ENCODE results near the gene LRP6. TPM values are rescaled to one million over a fixed set of nuclear protein-coding genes. Genes with fewer than 3 reads are reported as not detected.
"Not testable (repeated sequence)": the region's sequence is repeated elsewhere in the genome, so short reads cannot be mapped to it uniquely, and the experiment has no call there.

Gene LRP6
- total RNA-seq, 1 experiment from 2014 or later: 44.6 TPM

- peaks cover 5% of the 10 kb centered on the region for H3K36me3 ChIP-seq (replicated peaks; ENCODE audit: control insufficient read depth, insufficient read depth, low read length)
- no peak overlapping the region for H3K4me3 ChIP-seq (ENCODE audit: insufficient read depth, low read depth, low read length)
- H3K27me3 ChIP-seq (ENCODE audit: control insufficient read depth, insufficient read depth, low read length): no peaks in the 10 kb centered on the region
- no peak for DNase-seq
Measured at GRCh38 chr12:12157424-12157823, 109.4 kb downstream of the LRP6 start.

DNA sequence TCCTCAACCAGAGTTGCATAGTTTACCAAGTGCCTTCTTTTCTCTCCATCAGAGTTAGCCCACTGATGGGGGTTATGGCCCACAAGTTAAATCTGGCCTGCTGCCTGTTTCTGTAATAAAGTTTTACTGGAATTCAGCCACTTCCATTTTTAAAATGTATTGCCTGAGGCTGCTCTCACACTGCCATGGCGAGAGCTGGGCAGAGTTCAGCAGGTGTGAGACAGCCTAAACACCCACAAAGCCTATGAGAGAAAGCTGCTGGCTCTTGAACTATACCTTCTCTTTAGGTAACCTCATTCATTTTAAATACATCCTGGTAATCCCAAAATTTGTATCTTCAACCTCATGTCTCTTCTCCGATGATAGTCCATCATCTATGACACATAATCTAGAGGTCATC lies 110.0 kb downstream of the LRP6 start:
- DNase-seq: no peak
- peaks cover 3% of the 10 kb centered on the region for H3K36me3 ChIP-seq (replicated peaks; ENCODE audit: control insufficient read depth, insufficient read depth, low read length)
- no peak overlapping the region for H3K4me3 ChIP-seq (ENCODE audit: insufficient read depth, low read depth, low read length)
- no peaks in the 10 kb centered on the region for H3K27me3 ChIP-seq (ENCODE audit: control insufficient read depth, insufficient read depth, low read length)

- Histone ChIP-seq H3K27me3 (ENCODE audit: control insufficient read depth, insufficient read depth, low read length) (no peaks in the 10 kb centered on the region), H3K4me3 (ENCODE audit: insufficient read depth, low read depth, low read length) (no peak overlapping the region), H3K36me3 (replicated peaks; ENCODE audit: control insufficient read depth, insufficient read depth, low read length) (peaks cover 3% of the 10 kb centered on the region)
- no peak for DNase-seq
Measured at GRCh38 chr12:12156116-12156515, 110.7 kb downstream of the LRP6 start.

GRCh38 chr12:12153596-12153995 lies 113.2 kb downstream of the LRP6 start:
- no peak for DNase-seq
- Histone ChIP-seq H3K36me3 (replicated peaks; ENCODE audit: control insufficient read depth, insufficient read depth, low read length) (peaks cover 8% of the 10 kb centered on the region), H3K4me3 (ENCODE audit: insufficient read depth, low read depth, low read length) (no peak overlapping the region), H3K27me3 (ENCODE audit: control insufficient read depth, insufficient read depth, low read length) (no peaks in the 10 kb centered on the region)

- no peaks in the 10 kb centered on the region for H3K27me3 ChIP-seq (ENCODE audit: control insufficient read depth, insufficient read depth, low read length)
- no peak for DNase-seq
Measured at GRCh38 chr12:12147111-12147510, 119.7 kb downstream of the LRP6 start.

DNA sequence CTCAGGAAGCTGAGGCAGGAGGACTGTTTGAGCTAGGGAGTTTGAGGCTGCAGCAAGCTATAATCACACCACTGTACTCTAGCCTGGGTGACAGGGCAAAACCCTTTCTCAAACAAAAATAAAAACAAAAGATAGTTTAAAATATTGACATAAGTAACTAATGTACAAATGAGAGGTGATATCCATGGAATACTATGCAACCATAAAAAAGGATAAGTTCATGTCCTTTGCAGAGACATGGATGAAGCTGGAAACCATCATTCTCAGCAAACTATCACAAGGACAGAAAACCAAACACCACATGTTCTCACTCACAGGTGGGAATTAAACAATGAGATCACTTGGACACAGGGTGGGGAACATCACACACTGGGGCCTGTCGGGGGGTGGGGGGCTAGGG lies 122.3 kb downstream of the LRP6 start:
- not testable (repeated sequence) for H3K36me3 ChIP-seq (replicated peaks; ENCODE audit: control insufficient read depth, insufficient read depth, low read length); H3K27me3 ChIP-seq (ENCODE audit: control insufficient read depth, insufficient read depth, low read length); H3K4me3 ChIP-seq (ENCODE audit: insufficient read depth, low read depth, low read length); DNase-seq

More at GRCh38 chr12:12147111-12147510, 119.7 kb downstream of the LRP6 start:
- no peak overlapping the region for H3K4me3 ChIP-seq (ENCODE audit: insufficient read depth, low read depth, low read length)
- H3K36me3 ChIP-seq (replicated peaks; ENCODE audit: control insufficient read depth, insufficient read depth, low read length): peaks cover 8% of the 10 kb centered on the region

GRCh38 chr12:12141000-12141399 lies 125.8 kb downstream of the LRP6 start:
- no peak for DNase-seq
- Histone ChIP-seq H3K36me3 (replicated peaks; ENCODE audit: control insufficient read depth, insufficient read depth, low read length) (peaks cover 2% of the 10 kb centered on the region; the same call in 1 of the 2 replicates), H3K4me3 (ENCODE audit: insufficient read depth, low read depth, low read length) (no peak overlapping the region), H3K27me3 (ENCODE audit: control insufficient read depth, insufficient read depth, low read length) (no peaks in the 10 kb centered on the region)

DNA sequence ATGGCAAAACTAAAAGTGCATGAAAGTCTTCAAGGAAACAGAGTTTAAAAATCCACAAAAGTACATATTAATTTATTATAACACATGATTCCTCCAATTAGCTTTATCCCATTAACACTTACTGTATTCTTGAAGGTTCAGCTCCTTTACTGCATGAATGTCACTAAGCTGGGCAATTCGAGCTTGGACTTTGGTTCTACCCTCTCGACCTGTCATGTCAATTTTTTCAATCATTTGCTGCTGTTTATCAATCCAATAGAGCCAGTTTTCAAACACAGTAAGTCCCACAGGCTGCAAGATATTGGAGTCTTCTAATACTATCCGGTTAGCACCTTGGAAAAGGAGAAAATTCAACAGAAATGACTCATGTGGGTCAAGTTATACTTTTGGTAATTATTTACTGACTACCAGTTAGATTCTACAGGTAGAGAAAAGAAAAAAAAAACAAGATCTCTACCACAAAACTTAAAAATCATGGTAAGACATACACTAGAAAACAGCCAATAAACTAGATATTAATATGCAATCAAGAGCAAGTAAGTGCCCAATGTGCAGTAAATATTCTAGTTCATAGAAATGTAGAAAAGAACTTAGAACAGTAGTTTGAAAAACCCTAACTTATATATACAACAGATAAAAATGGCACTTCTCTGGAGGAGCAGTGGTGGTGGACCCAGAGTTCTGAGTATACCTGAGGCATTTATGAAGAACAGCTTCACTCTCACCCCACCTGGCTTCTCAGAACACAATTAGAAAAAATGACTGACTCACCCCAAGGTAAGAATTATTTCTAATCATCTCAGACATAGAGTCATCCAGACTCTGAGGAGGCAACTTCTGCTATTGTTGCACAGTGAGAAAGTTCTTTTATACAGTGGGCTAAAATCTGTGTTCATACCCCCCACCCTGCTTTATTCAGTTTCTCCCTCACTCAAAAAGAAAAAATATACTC lies 128.4 kb downstream of the LRP6 start:
- Histone ChIP-seq H3K36me3 (replicated peaks; ENCODE audit: control insufficient read depth, insufficient read depth, low read length) (peaks cover 2% of the 10 kb centered on the region; the same call in 1 of the 2 replicates), H3K4me3 (ENCODE audit: insufficient read depth, low read depth, low read length) (no peak overlapping the region), H3K27me3 (ENCODE audit: control insufficient read depth, insufficient read depth, low read length) (no peaks in the 10 kb centered on the region)
- DNase-seq: no peak

DNA sequence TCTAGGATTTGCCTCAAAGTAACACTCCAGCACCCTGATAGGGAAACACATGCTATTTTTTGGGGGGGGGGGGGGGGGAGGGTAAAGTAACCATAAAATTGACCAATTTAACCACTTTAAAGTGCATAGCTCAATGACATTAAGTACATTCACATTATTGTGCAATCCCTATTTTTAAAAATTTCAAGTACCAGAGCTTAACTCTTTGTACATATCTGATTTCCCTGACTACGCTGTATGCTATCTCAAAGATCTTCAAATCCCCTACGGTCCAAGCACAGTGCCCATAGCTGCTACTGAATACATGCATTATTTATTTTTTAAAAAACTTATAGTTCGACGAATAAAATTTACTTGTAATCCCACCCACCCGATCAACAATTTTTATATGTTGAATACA lies 133.1 kb downstream of the LRP6 start:
- H3K4me3 ChIP-seq (ENCODE audit: insufficient read depth, low read depth, low read length): no peak overlapping the region
- DNase-seq: no peak
- H3K36me3 ChIP-seq (replicated peaks; ENCODE audit: control insufficient read depth, insufficient read depth, low read length): peaks cover 3% of the 10 kb centered on the region
- H3K27me3 ChIP-seq (ENCODE audit: control insufficient read depth, insufficient read depth, low read length): no peaks in the 10 kb centered on the region

GRCh38 chr12:12133259-12133658 lies 133.6 kb downstream of the LRP6 start:
- peaks cover 3% of the 10 kb centered on the region for H3K36me3 ChIP-seq (replicated peaks; ENCODE audit: control insufficient read depth, insufficient read depth, low read length)
- DNase-seq: no peak
- H3K27me3 ChIP-seq (ENCODE audit: control insufficient read depth, insufficient read depth, low read length): no peaks in the 10 kb centered on the region
- H3K4me3 ChIP-seq (ENCODE audit: insufficient read depth, low read depth, low read length): no peak overlapping the region

- Histone ChIP-seq H3K27me3 (ENCODE audit: control insufficient read depth, insufficient read depth, low read length) (no peaks in the 10 kb centered on the region), H3K36me3 (replicated peaks; ENCODE audit: control insufficient read depth, insufficient read depth, low read length) (peaks cover 6% of the 10 kb centered on the region), H3K4me3 (ENCODE audit: insufficient read depth, low read depth, low read length) (no peak overlapping the region)
- DNase-seq: no peak
Measured at GRCh38 chr12:12128670-12129069, 138.2 kb downstream of the LRP6 start.

- Histone ChIP-seq H3K27me3 (ENCODE audit: control insufficient read depth, insufficient read depth, low read length) (no peaks in the 10 kb centered on the region), H3K36me3 (replicated peaks; ENCODE audit: control insufficient read depth, insufficient read depth, low read length) (peaks cover 8% of the 10 kb centered on the region), H3K4me3 (ENCODE audit: insufficient read depth, low read depth, low read length) (no peak overlapping the region)
- DNase-seq: no peak
Measured at GRCh38 chr12:12127304-12127703, 139.5 kb downstream of the LRP6 start.

DNA sequence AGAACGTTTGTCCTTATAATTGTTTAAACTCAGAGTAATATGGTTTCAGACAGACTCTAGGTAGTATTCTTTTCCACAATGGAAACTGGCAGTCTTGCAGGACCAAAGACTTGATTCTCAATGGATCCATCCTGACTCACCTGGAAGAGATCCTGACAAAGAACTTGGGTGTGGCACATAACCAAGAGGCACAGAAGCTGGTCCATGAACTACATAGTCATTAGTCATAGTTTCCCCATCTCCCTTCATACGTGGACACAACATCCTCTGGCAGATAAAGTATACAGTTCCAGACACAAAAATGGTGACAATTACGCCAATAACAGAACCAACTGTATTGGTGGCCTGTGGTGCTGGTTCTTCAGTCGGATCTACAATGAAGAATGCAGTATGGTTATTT lies 140.3 kb downstream of the LRP6 start:
- H3K27me3 ChIP-seq (ENCODE audit: control insufficient read depth, insufficient read depth, low read length): no peaks in the 10 kb centered on the region
- no peak for DNase-seq
- peaks cover 8% of the 10 kb centered on the region for H3K36me3 ChIP-seq (replicated peaks; ENCODE audit: control insufficient read depth, insufficient read depth, low read length)
- no peak overlapping the region for H3K4me3 ChIP-seq (ENCODE audit: insufficient read depth, low read depth, low read length)

DNA sequence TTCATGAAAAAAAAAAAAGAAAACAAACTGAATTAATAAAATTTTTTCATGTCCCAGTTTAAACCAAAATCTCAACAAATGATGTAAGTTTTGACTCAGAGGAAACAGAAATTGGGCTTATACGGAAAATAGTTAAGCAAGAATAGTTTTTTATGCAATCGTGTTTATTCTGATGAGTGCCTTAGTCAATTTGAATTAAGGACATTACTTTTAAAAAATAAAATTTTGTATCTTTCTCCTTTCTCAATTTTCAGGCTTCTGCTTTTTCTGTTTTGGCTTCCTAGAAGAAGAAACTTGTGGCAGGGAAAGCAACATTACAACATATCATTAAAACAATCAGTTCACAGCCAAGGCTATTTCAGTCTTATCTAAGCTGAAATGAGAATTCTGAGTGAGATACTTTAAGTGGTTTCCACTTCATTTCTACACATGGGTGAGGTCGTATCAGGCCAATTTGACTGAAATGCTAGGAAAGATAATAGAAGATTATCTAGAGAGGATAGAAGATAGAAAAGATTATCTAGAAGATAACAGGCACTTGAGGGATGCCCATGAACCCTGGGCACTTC lies 143.7 kb downstream of the LRP6 start:
- H3K4me3 ChIP-seq (ENCODE audit: insufficient read depth, low read depth, low read length): no peak overlapping the region
- peaks cover 8% of the 10 kb centered on the region for H3K36me3 ChIP-seq (replicated peaks; ENCODE audit: control insufficient read depth, insufficient read depth, low read length)
- DNase-seq: no peak
- H3K27me3 ChIP-seq (ENCODE audit: control insufficient read depth, insufficient read depth, low read length): no peaks in the 10 kb centered on the region

- no peak overlapping the region for H3K4me3 ChIP-seq (ENCODE audit: insufficient read depth, low read depth, low read length)
- DNase-seq: no peak
- no peaks in the 10 kb centered on the region for H3K27me3 ChIP-seq (ENCODE audit: control insufficient read depth, insufficient read depth, low read length)
- H3K36me3 ChIP-seq (replicated peaks; ENCODE audit: control insufficient read depth, insufficient read depth, low read length): peaks cover 7% of the 10 kb centered on the region
Measured at GRCh38 chr12:12121061-12121460, 145.8 kb downstream of the LRP6 start.

Measured in H7 (cell line).